Measurements from ENCODE around the gene SPEN. TPM values are rescaled to one million over a fixed set of nuclear protein-coding genes. Genes with fewer than 3 reads are reported as not detected.

The SPEN gene
- total and polyA plus RNA-seq, 2 of the 13 experiments (the other 11 are each of a cell fraction or from before 2014, with no cell fraction given), result 4.8 to 14.0 TPM

GRCh38 chr1:15885701-15886610, 38.4 kb downstream of the SPEN start (continued):
- TF ChIP-seq NR2C2 (CRISPR knock-in tag; IDR thresholded peaks at IDR 0.05; ENCODE audit: borderline replicate concordance) (no peak), E2F2 (CRISPR knock-in tag; IDR thresholded peaks at IDR 0.05; ENCODE audit: borderline replicate concordance) (no peak), ZNF451 (CRISPR knock-in tag; IDR thresholded peaks at IDR 0.05) (no peak), ZSCAN25 (CRISPR knock-in tag; IDR thresholded peaks at IDR 0.05) (no peak), ATRX (CRISPR knock-in tag; IDR thresholded peaks at IDR 0.05; ENCODE audit: borderline replicate concordance) (no peak), ZNF773 (CRISPR knock-in tag; IDR thresholded peaks at IDR 0.05; ENCODE audit: borderline replicate concordance) (no peak), NFKB2 (CRISPR knock-in tag; IDR thresholded peaks at IDR 0.05; ENCODE audit: borderline replicate concordance) (peak; percentile 31; the same call in 1 of the 2 replicates), LCORL (IDR thresholded peaks at IDR 0.05) (peak; percentile 7; the same call in 1 of the 2 replicates), LCORL (CRISPR knock-in tag; IDR thresholded peaks at IDR 0.05) (peak; percentile 72; the same call in 1 of the 2 replicates), THAP9 (CRISPR knock-in tag; IDR thresholded peaks at IDR 0.05; ENCODE audit: borderline replicate concordance) (no peak), ZNF607 (CRISPR knock-in tag; IDR thresholded peaks at IDR 0.05; ENCODE audit: borderline replicate concordance) (no peak), ZNF501 (CRISPR knock-in tag; IDR thresholded peaks at IDR 0.05) (peak; percentile 55; the same call in 1 of the 2 replicates), ZNF878 (CRISPR knock-in tag; IDR thresholded peaks at IDR 0.05) (no peak), ZNF687 (CRISPR knock-in tag; IDR thresholded peaks at IDR 0.05) (peak; percentile 77), PTBP1 (IDR thresholded peaks at IDR 0.05; ENCODE audit: low read depth, low read length, poor library complexity, severe bottlenecking) (no peak), BORCS8-MEF2B (CRISPR knock-in tag; IDR thresholded peaks at IDR 0.05) (no peak), ZFX (CRISPR knock-in tag; IDR thresholded peaks at IDR 0.05; ENCODE audit: low read depth) (peak; percentile 21; the same call in 1 of the 2 replicates), GATAD2A (CRISPR knock-in tag; IDR thresholded peaks at IDR 0.05) (peak; percentile 41; the same call in 1 of the 2 replicates), ZFP82 (CRISPR knock-in tag; IDR thresholded peaks at IDR 0.05; ENCODE audit: borderline replicate concordance) (no peak), IRF2 (CRISPR knock-in tag; IDR thresholded peaks at IDR 0.05) (peak; percentile 72), MXD1 (CRISPR knock-in tag; IDR thresholded peaks at IDR 0.05) (no peak)
